Superior temporal gyrus (tissue), 1 donor: ENCODE measurements around the gene CTNNB1.
"Not testable (repeated sequence)": the region's sequence is repeated elsewhere in the genome, so short reads cannot be mapped to it uniquely, and the experiment has no call there.

ENCODE experiments used
- DNase-seq: peaks from one replicate; pipeline ENCODE4 v3.0.0-alpha.2; 2016; ENCODE audit errors: extremely low spot score

The CTNNB1 gene

DNA sequence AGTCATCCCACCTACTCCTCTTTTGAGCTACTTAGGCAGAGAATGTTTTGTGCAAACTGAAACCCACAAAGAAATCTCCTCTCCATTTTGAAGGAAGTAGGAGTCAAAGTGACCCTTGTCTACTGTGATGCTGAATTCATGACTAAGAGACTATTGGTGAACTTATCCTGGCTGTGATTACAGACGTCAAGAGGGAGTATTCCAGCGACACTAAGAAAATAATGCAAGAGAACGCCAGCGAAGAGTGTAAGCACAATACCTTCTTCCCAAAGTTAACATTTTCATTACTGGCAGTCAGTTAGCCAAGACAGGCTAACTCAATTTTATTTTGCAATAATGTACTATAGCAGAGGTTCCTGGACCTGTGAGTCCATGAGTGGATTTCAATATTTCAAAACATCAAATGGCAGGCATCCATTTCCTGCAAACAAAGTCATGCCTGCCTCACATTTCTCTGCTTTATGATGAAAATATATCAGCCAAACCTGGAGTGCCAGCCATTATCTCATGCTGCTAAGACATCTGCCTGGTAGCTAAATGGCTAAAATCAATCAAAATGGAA lies 59.0 kb downstream of the CTNNB1 start:
- DNase-seq = no peak

DNA sequence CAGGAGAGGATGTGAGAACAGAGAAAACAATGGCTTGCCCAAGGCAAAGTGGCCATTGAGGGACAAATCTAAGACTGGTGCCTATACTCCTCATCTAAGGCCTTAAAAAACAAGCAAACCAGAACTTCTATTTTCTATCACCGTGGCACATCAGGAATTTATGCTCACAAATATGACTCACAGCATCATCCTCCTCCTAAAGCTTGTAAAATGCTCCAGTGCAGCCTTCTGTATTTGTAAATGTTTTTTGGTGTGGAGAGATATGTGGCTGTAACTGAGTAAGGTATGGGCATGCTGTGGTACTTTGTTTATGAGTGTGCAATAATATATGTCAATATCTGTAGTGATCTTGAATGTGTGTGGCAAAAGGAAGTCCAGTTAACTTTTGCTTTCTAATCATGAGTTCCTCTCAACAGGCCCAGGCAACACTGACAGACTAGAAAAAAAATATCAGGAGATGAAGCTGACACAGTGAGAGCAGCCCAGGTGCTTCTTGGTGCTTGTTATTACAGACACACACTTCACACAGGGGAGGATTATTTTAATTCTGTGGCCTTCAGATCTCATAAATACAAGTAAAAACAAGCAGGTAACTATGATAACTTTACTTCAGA lies 60.3 kb downstream of the CTNNB1 start:
- DNase-seq = no peak

DNA sequence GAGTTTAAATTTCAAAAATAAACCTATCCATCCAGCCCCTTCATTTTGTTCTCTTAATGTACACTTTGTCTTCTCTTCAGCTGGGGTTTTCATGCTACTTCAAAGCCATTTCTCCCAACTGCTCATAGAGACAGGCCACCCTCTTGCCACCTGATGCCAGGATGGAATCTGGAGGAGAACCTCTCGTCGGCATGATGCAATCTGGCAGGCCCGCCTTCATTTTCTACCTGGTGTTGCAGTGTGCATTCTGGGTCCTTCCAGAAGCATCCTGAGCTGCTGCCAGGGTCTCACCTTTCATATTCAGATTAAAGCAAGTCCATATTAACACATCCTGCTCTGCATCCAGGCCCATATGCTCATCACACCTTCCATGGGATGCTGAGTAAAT lies 60.8 kb downstream of the CTNNB1 start:
- DNase-seq = no peak

DNA sequence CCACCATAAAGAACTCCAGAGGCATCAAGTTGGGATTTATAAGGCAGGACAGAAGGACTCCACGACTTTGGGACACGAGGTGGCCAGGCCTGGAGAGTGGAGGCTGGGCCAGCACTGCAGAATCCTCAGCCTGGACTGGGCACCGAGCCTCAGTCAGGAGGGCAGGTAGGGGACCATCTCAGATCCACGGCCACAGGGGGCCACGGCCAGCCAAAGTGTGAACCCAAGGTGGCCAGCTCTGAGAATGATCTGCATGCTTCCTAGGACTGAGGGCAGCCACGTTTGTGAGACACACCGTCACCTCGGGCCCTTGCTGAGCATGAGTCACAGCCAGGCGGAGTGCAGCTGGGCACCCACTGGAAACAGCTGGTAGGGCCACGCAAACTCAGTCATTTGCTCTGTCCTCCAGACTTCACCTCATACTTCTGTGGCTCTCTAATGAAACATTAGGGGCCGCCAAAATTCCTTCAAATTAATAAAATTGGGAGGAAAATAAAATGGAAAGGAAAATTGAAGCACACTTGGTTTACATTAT lies 65.8 kb downstream of the CTNNB1 start:
- no peak for DNase-seq

DNA sequence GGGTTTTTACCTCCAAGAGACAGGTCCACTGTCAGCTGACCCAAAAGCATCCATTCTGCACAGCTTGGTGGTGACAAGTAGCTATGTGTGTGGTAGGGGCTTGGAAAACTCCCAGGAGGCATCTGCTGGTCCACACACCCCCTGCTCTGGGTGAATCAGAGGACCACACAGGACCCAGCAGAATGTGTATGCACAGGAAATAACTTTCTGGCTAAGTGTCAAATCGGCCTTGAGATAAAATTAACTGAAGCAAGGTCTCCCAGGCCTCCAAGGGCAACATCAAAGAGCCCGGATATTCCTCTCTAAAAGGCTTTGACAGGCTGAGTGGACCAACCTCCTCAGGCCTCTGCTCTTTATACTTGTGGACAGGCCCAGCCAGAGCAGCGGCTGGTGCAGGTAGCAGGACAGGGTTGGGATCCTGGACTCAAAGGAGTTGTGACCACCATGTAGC lies 66.5 kb downstream of the CTNNB1 start:
- DNase-seq = no peak

DNA sequence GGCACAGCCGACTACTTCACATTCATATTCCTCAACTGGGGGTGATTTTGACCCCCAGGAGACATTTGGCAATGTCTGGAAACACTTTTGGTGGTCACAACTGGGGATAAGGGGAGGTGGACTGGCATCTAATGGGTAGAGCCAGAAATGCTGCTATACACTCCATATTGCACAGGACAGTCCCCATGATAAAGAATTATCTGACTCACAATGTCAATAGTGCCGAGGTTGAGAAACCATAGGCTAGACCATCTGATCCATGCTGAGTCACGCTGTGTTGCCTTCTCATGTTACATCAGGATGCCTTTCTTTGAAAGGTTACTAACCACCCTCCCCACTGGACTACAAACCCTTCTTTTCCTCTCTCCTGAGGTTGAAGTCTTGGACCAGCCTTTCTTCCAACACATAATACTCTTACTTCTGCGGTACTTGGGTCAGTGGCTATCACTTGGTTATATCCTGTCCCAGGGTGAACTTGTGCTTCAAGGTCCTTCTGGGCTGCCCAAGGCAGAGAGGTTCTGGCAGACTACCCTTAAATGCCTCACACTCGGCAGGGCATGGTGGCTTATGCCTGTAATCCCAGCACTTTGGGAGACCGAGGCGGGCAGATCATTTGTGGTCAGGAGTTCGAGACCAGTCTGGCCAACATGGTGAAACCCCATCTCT lies 68.8 kb downstream of the CTNNB1 start:
- DNase-seq = no peak

DNA sequence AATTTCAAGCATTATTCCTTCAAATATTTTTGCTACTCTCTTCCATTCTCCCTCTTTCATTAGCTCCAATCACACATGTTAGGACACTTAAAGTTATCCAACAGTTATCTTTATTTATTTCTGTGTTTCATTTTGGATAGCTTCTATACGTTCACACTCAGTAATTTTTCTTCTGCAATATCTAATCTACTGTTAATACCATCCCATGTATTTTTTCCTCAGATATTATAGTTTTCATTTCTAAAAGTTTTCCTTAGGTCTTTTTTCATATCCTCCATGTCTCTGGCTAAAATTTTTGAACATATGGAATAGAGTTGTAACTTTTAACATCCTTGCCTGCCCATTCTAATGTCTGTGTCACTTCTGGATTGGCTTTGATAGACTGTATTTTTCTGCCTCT lies 73.4 kb downstream of the CTNNB1 start:
- DNase-seq = no peak

DNA sequence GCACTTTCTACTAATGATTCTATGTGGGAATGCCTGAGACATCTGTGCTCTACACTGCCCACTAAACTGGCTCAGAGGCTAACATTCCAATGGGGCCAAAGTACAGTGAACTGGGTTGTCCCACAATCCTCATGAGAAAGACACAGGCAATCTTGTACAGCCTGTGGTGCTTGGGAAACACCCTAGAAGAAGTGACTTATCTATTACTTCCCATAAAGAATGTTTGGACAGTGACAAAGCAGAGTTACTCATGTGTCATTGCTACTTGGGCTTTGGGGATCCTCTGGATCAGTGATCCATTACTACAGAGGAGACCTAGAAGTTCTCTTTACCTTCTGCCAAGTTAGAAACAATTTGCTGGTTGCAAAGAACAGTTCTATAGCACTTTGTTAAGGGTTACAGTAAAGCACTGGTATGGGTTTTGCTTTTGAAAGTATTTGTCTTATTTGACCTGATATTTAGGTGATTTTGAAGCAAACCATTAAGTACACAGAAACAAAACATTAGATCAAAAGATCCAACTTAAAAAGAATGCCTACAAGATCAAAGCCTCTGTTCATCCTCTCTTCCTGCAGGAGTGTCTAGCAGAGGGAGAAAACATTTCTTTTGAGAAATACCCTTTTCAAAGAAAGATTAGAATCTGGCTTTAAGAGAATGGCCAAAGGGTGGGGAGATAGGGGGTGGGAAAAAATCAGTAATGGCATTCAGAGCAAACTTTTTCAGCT lies 75.8 kb downstream of the CTNNB1 start:
- no peak for DNase-seq

DNA sequence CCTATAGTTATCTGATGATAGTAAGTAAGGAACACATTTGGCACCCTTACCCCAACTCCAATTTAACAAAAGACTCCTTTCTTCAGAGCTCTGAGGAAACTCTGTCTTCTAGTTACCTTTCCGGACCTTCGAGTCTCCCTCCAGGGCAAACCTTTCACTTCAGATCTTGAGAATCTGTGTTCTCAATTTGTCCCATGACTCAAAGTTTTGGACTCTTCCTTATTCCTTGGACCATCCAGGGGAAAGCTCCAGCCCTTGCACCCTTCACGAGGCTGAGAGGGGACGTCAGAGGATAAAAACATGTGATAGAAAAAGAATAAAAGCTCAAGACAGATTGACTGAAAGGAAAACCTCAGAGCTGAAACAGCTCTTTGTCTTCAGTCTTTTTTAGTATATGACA lies 76.9 kb downstream of the CTNNB1 start:
- DNase-seq = no peak

DNA sequence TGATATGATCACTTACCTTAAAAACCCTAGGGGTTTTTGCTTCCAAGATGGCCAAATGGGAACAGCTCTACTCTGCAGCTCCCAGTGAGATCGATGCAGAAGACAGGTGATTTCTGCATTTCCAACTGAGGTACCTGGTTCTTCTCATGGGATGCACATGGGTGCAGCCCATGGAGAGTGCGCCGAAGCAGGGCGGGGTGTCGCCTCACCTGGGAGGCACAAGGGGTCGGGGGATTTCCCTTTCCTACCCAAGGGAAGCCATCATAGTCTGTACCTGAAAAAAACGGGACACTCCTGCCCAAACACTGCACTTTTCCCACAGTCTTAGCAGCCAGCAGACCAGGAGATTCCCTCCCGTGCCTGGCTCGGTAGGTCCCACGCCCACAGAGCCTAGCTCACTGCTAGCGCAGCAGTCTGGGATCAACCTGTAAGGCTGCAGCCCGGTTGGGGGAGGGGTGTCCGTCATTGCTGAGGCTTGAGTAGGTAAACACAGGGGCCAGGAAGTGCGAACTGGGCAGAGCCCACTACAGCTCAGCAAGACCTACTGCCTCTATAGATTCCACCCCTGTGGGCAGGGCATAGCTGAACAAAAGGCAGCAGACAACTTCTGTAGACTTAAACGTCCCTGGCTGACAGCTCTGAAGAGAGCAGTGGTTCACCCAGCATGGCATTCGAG lies 78.6 kb downstream of the CTNNB1 start:
- no peak for DNase-seq

DNA sequence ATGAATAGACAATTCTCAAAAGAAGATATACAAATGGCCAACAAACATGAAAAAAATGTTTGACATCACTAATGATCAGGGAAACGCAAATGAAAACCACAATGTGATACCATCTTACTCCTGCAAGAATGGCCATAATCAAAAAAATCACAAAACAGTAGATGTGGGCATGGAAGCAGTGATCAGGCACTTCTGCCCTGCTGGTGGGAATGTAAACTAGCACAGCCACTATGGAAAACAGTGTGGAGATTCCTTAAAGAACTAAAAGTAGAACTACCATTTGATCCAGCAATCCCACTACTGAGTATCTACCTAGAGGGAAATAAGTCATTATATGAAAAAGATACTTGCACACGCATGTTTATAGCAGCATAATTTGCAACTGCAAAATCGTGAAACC lies 85.6 kb downstream of the CTNNB1 start:
- DNase-seq = not testable (repeated sequence)

DNA sequence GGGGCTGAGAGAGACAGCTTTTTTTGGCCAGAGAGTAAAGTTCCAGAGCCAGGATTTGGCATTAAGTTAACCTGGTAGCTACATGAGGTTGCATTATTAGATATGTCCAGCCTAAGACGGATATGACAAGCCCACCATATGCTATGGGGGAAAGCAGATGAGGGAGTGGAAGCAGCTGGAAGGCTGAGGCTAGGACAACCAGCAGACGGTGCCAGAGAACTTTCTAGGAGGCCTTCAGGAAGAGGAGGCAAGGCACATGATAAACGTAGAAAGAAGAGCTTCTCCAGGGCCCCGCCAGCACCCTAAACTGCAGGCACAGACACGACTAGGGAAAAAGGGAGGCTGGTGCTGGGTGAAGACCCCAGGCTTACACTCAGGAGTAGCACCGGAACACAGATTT lies 87.0 kb downstream of the CTNNB1 start:
- DNase-seq = no peak

DNA sequence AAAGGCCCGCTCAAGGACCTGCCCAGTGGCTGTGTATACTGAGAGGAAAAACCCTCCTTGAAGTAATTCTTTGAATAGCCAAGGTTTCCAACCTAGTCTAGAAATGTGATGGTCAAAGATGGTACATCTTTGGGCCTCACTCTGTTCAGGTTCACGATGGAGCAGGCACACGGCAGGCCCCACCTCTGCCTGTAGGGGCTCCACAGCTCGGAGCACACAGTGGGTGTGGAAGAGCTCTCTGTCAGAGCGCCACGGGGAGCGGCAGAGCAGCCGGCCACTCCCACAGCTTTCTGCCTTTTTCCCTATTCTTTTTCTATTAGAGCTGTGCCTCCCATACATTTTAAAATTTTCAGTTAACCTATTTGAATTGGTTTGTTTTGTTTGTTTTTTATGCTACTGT lies 89.5 kb downstream of the CTNNB1 start:
- no peak for DNase-seq
